DMS53 treated with DMSO at 0.1 percent for 48 hours (cell line): ENCODE data around the gene EVL.

ENCODE experiments used
- DNase-seq: peaks from one replicate; lab custom pipeline; 2025; ENCODE audit not compliant: unreplicated experiment; lab: John Stamatoyannopoulos, UW

EVL gene

GRCh38 chr14:100037353-100037752, 27.9 kb upstream of the EVL start:
- DNase-seq: no peak

- DNase-seq: no peak
Observed at GRCh38 chr14:100038065-100038464, 27.2 kb upstream of the EVL start.

GRCh38 chr14:100039903-100040302, 25.3 kb upstream of the EVL start:
- DNase-seq: no peak

- no peak for DNase-seq
Observed at GRCh38 chr14:100041271-100041670, 24.0 kb upstream of the EVL start.

GRCh38 chr14:100042286-100042685, 22.9 kb upstream of the EVL start:
- DNase-seq: no peak

GRCh38 chr14:100045642-100046344, 19.4 kb upstream of the EVL start:
- DNase-seq: no peak

- DNase-seq: no peak
Observed at GRCh38 chr14:100047600-100047999, 17.6 kb upstream of the EVL start.

- DNase-seq: no peak
Observed at GRCh38 chr14:100048786-100049185, 16.4 kb upstream of the EVL start.

GRCh38 chr14:100049220-100049619, 16.0 kb upstream of the EVL start:
- no peak for DNase-seq

- no peak for DNase-seq
Observed at GRCh38 chr14:100051103-100051502, 14.1 kb upstream of the EVL start.

- DNase-seq: no peak
Observed at GRCh38 chr14:100051543-100051942, 13.7 kb upstream of the EVL start.

- DNase-seq: no peak
Observed at GRCh38 chr14:100052819-100053218, 12.4 kb upstream of the EVL start.

- no peak for DNase-seq
Observed at GRCh38 chr14:100054316-100055075, 10.7 kb upstream of the EVL start.

- DNase-seq: no peak
Observed at GRCh38 chr14:100056431-100056830, 8.8 kb upstream of the EVL start.

- no peak for DNase-seq
Observed at GRCh38 chr14:100056964-100057795, 8.0 kb upstream of the EVL start.

- no peak for DNase-seq
Observed at GRCh38 chr14:100058777-100059437, 6.3 kb upstream of the EVL start.

GRCh38 chr14:100059438-100059781, 5.8 kb upstream of the EVL start:
- no peak for DNase-seq

- no peak for DNase-seq
Observed at GRCh38 chr14:100060760-100061159, 4.5 kb upstream of the EVL start.

GRCh38 chr14:100062590-100062989, 2.6 kb upstream of the EVL start:
- DNase-seq: no peak

- no peak for DNase-seq
Observed at GRCh38 chr14:100063314-100063941, 1.8 kb upstream of the EVL start.
